Psoas muscle (tissue), 8 donors: ENCODE measurements around the gene AJUBA. TPM values are rescaled to one million over a fixed set of nuclear protein-coding genes. Genes with fewer than 3 reads are reported as not detected.
"Not testable (repeated sequence)": the region's sequence is repeated elsewhere in the genome, so short reads cannot be mapped to it uniquely, and the experiment has no call there.

Source experiments
- ATAC-seq, 4 donors: fragments of 200-7000 bp; cut with Tn5 transposase; one replicate each; pipeline ENCODE4 v1.9.1; 2020; ENCODE audit warnings: moderate library complexity in 3 of 4, mild to moderate bottlenecking in 2 of 4
- DNase-seq, 2 donors: peaks; one replicate each; pipeline ENCODE4 v3.0.0-alpha.2; 2020
- H3K27ac ChIP-seq: fragments of 200-600 bp; one replicate; pipeline ENCODE4 v1.8.0; 2022
- H3K27me3 ChIP-seq, 3 donors: fragments of 200-600 bp in 1 of 3; one replicate each; pipeline versions ENCODE4 v1.6.1 to v1.8.0; 2013 to 2022; ENCODE audit warnings: low read length in 2 of 3, mild to moderate bottlenecking in 2 of 3, moderate library complexity in 1 of 3; ENCODE audit not compliant: insufficient read depth in 3 of 3
- H3K36me3 ChIP-seq, 2 donors: fragments of 200-600 bp in 1 of 2; one replicate each; pipeline versions ENCODE4 v1.6.1 to v1.8.0; 2013 to 2022; ENCODE audit warnings: low read depth in 1 of 2, mild to moderate bottlenecking in 1 of 2, moderate library complexity in 1 of 2; ENCODE audit not compliant: insufficient read depth in 1 of 2
- H3K4me1 ChIP-seq: fragments of 200-600 bp; one replicate; pipeline ENCODE4 v1.8.0; 2022
- H3K4me3 ChIP-seq: fragments of 200-600 bp; one replicate; pipeline ENCODE4 v1.8.0; 2022; ENCODE audit warnings: mild to moderate bottlenecking
- H3K9me3 ChIP-seq: fragments of 200-600 bp; one replicate; pipeline ENCODE4 v1.8.0; 2022
- WGBS, 3 donors: extraction: QIAGEN DNeasy Blood & Tissue Kit; methylation state at CpG; one replicate each; pipeline versions ENCODE4 v1.1.6 to v1.1.7; 2013; 5-methylcytosine and 5-hydroxymethylcytosine counted together
- intact Hi-C, 2 donors: fragments of 100-400 bp; cut with DNase I; formaldehyde crosslinking; loops; one replicate each; pipeline versions ENCODE4 v1.11.0 to v1.14.2; 2022
- polyA plus RNA-seq, 3 donors: library from polyadenylated mRNA; stranded (reverse); fragments of 200-250 nt; gene quantifications; one replicate each; pipeline ENCODE4 v1.2.3, GENCODE V29; 2013
- total RNA-seq, 4 donors: library from RNA; stranded (reverse); fragmentation: NEBNext Ultra II Directional in 2 of 4; extraction: Animal tissue kit (Norgen Biotek cat#: 25700) in 2 of 4; gene quantifications; one replicate each; pipeline versions ENCODE4 v1.2.1 to v1.2.4, GENCODE V29; 2021 to 2023
- TF ChIP-seq, protein P1 (sequence below): fragments of 200-600 bp; IDR thresholded peaks from one replicate; pipeline ENCODE4 v1.8.0; 2022; ENCODE audit warnings: antibody characterized with exemption
- donor health status: healthy with polysubstance abuse.
- donor health status: DM: no; HTN: no; CAD: no; lungs with moderate emphysema.
- donor health status: Bipolar disorder and iron deficiency.
- donor health status: healthy.
- donor health status: DM: yes; HTN: yes; CAD: no.
- donor health status: DM: no; HTN: no; CAD: no.
- donor health status: DM: no; HTN: no; CAD: no.
- donor health status: DM: yes; HTN: yes; CAD: no.

The AJUBA gene
- total and polyA plus RNA-seq, 7 donors: 0.65 to 1.5 (median 0.95) TPM

DNA sequence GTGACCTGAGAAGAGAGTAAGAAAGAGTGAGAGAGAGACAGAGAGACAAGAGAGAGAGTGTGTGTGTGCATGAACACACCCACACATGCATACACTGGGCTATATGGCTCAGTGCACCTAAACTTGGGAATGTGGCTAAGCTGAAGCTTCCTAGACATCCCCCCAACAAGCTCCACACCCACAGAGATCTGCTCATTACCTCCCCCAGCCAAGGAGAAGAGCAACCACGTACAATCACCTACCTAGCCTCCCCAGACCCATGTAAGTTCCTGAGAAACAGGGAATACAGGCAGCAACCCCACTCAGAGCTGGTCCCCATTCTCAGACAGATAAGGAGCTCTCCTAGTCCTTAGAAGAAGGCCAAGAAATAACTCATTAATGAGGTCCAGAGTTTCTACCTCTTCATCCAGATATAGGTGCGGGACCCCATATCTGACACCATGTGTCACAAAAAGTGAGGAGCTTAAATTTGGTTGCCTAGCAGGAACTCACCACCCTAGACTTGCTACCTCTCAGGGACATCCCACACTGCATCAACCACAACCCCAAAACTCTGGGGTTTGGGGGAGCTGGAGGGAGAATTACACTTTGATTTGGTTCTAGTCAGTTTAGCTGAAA lies 9.9 kb downstream of the AJUBA start:
- H3K36me3 ChIP-seq: no peaks in the 10 kb centered on the region

DNA sequence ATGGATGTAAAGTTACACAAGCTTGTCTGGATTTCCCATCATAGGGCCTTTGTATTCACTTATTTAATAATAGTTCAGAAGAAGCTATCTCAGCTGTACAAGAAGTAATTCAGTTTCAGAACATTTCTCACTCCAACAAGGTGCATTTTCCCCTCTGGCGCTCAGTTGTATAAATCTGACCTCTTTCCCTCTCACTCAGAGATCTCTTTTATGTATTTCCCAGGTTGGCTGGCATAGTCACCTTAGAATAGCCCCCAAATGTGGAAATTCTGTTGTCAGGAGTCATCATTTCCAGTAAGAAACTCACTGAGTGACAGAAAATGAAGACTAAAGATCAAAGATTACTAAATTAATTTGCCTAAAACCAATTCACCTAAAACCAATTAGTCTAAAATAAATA lies 11.2 kb downstream of the AJUBA start:
- DNase-seq (no peak), ATAC-seq (no peak)
- TF ChIP-seq, protein P1, sequence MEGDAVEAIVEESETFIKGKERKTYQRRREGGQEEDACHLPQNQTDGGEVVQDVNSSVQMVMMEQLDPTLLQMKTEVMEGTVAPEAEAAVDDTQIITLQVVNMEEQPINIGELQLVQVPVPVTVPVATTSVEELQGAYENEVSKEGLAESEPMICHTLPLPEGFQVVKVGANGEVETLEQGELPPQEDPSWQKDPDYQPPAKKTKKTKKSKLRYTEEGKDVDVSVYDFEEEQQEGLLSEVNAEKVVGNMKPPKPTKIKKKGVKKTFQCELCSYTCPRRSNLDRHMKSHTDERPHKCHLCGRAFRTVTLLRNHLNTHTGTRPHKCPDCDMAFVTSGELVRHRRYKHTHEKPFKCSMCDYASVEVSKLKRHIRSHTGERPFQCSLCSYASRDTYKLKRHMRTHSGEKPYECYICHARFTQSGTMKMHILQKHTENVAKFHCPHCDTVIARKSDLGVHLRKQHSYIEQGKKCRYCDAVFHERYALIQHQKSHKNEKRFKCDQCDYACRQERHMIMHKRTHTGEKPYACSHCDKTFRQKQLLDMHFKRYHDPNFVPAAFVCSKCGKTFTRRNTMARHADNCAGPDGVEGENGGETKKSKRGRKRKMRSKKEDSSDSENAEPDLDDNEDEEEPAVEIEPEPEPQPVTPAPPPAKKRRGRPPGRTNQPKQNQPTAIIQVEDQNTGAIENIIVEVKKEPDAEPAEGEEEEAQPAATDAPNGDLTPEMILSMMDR: no peak
- Histone ChIP-seq H3K27ac (no peak overlapping the region), H3K27me3 (no peaks in the 10 kb centered on the region), H3K4me3 (no peak overlapping the region), H3K9me3 (no peaks in the 10 kb centered on the region), H3K4me1 (no peaks in the 10 kb centered on the region), H3K36me3 (no peaks in the 10 kb centered on the region)
- intact Hi-C loops: no loop called here
- 90 to 97% (median 96%) methylated on average over 1 of the region's 1 CpG for WGBS, 3 donors

More for the DNA sequence above, 9.9 kb downstream of the AJUBA start:
- WGBS, 3 donors: 85 to 94% (median 89%) methylated on average over 2 of the region's 2 CpGs
- TF ChIP-seq, protein P1: no peak
- Histone ChIP-seq H3K27ac (no peak overlapping the region), H3K9me3 (no peaks in the 10 kb centered on the region), H3K4me1 (peaks cover 6% of the 10 kb centered on the region), H3K27me3 (no peaks in the 10 kb centered on the region), H3K4me3 (no peak overlapping the region)
- DNase-seq (no peak), ATAC-seq (no peak)
- intact Hi-C loops: no loop called here

DNA sequence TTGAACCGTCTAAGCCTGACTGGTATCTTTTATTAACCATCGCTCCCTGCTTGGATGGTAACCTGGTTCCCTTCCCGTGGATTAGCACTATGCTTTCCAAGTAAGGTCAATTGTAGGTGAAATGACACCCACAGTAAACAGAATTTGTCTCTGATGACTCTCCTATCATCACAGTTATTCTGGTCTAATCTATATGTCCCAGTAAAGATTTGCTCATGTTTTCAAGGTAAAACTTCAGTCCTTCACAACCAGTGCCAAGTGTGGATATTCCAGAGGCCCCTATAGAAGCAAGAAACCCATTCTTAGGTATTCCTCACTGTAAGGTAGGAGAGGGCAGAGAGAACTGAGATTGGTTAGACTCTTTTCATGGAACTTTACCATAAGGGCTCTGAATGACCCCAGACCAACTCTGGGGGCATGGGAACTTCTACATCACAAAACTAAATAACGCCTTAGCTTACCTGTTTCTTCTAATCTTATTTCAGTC lies 15.5 kb downstream of the AJUBA start:
- no peak for DNase-seq
- Histone ChIP-seq H3K4me1 (no peaks in the 10 kb centered on the region), H3K36me3 (no peaks in the 10 kb centered on the region), H3K27ac (no peak overlapping the region), H3K27me3 (no peaks in the 10 kb centered on the region), H3K9me3 (no peaks in the 10 kb centered on the region), H3K4me3 (no peak overlapping the region)
- no peak for ATAC-seq
- TF ChIP-seq, protein P1: no peak
- intact Hi-C loops: no loop called here
- WGBS, 3 donors: 63 to 68% (median 65%) methylated on average over 4 of the region's 4 CpGs

DNA sequence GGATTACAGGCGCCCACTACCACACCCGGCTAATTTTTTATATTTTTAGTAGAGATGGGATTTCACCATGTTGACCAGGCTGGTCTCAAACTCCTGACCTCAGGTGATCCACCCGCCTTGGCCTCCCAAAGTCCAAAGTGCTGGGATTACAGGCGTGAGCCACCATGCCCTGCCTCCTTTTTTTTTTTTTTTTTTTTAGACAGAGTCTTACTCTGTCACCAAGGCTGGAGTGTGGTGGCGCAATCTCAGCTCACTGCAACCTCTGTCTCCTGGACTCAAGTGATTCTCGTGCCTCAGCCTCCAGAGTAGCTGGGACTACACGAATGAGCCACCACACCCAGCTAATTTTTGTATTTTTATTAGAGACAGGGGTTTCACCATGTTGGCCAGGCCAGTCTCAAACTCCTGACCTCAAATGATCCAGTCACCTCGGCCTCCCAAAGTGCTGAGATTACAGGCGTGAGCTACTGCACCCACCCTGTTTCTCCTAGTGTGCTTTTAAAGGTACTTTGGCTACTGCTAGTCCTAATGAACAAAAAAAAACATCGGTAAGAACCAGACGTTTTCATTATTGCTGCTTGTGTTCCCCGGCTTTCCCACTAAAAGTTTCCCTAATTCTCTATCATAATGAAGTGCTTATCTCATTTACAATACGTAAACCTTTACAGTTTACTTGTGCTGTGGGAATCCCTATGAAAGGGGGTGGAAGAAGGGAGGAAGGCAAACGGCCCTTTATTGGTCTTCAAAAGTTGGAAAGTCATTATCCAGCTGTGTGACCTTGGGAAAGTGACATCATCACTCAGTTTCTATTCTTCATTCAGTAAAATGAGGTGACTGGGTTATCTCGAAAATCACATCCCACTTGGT lies 16.2 kb downstream of the AJUBA start:
- not testable (repeated sequence) for H3K27ac ChIP-seq, ATAC-seq

DNA sequence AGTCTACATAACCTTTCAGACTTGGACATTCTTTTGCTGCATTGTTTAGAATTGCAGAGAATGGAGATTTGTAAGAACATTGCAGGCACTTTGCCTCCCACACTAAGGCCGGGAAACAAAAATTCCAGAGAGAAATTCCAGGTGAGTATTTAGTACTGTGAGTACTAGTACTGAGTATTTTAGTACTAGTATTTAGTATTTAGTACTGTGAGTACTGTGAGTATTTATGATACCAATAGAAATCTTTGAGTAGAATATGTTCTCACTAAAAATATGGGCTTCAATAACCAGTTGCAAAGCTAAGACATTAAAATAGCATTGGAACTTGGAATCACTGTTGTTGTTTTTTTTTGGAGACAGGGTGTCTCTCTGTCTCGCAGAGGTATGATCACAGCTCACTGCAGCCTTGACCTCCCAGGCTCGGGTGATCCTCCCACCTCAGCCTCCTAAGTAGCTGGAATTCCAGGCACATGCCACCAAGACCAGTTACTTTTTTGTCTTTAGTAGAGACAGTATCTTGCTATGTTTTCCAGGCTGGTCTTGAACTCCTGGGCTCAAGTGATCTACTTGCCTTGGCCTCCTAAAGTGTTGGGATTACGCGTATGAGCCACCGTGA lies 20.2 kb downstream of the AJUBA start:
- ATAC-seq (no peak), DNase-seq (no peak)
- no peaks in the 10 kb centered on the region for H3K4me1 ChIP-seq
- TF ChIP-seq, protein P1: no peak
- no peak overlapping the region for H3K4me3 ChIP-seq
- H3K9me3 ChIP-seq: no peaks in the 10 kb centered on the region
- no peaks in the 10 kb centered on the region for H3K27me3 ChIP-seq
- H3K36me3 ChIP-seq: no peaks in the 10 kb centered on the region
- no peak overlapping the region for H3K27ac ChIP-seq
- intact Hi-C loops: no loop called here
- WGBS, 3 donors: 93 to 97% (median 95%) methylated on average over 6 of the region's 6 CpGs

More for the DNA sequence above, 16.2 kb downstream of the AJUBA start:
- DNase-seq, H3K4me1 ChIP-seq, H3K9me3 ChIP-seq, H3K36me3 ChIP-seq, H3K27me3 ChIP-seq, H3K4me3 ChIP-seq, intact Hi-C loops: not testable (repeated sequence)
- 73 to 80% (median 75%) methylated on average over 15 of the region's 15 CpGs for WGBS, 3 donors
